Activated T-cell treated with anti-CD3 and anti-CD28 coated beads, Interleukin-2, amount 50 U/mL, for 24 hours (primary cell): ENCODE results near the gene P2RX1.

Source experiments
- DNase-seq: peaks from one replicate; pipeline ENCODE4 v3.0.0-alpha.2; 2020
- H3K27ac Mint-ChIP-seq: 2 replicates; pipeline ENCODE4 v1.8.0; 2020; ENCODE audit warnings: mild to moderate bottlenecking, mixed read lengths
- H3K27me3 Mint-ChIP-seq: 2 replicates; pipeline ENCODE4 v1.8.0; 2020; ENCODE audit warnings: mixed read lengths
- H3K36me3 Mint-ChIP-seq: 2 replicates; pipeline ENCODE4 v1.8.0; 2020; ENCODE audit warnings: low read depth, mixed read lengths
- H3K4me1 Mint-ChIP-seq: 2 replicates; pipeline ENCODE4 v1.8.0; 2020; ENCODE audit warnings: low read depth, mixed read lengths
- H3K4me3 Mint-ChIP-seq: 2 replicates; pipeline ENCODE4 v1.8.0; 2020; ENCODE audit warnings: mild to moderate bottlenecking, moderate library complexity, mixed read lengths
- H3K9me3 Mint-ChIP-seq: 2 replicates; pipeline ENCODE4 v1.8.0; 2020; ENCODE audit warnings: mixed read lengths

Gene P2RX1

GRCh38 chr17:3943240-3943891 is 27.1 kb upstream of the P2RX1 start:
- H3K9me3 Mint-ChIP-seq, result no peaks in the 10 kb centered on the region
- H3K27ac Mint-ChIP-seq, result peak overlapping the region; percentile 66
- H3K4me3 Mint-ChIP-seq, result no peak overlapping the region
- no peaks in the 10 kb centered on the region for H3K4me1 Mint-ChIP-seq
- peaks cover 87% of the 10 kb centered on the region for H3K36me3 Mint-ChIP-seq
- DNase-seq, result no peak
- no peaks in the 10 kb centered on the region for H3K27me3 Mint-ChIP-seq

GRCh38 chr17:3940965-3941698 is 24.9 kb upstream of the P2RX1 start:
- H3K36me3 Mint-ChIP-seq, result peaks cover 89% of the 10 kb centered on the region

GRCh38 chr17:3937359-3937758 is 21.1 kb upstream of the P2RX1 start:
- no peaks in the 10 kb centered on the region for H3K27me3 Mint-ChIP-seq
- H3K27ac Mint-ChIP-seq, result no peak overlapping the region
- no peaks in the 10 kb centered on the region for H3K9me3 Mint-ChIP-seq
- no peak for DNase-seq
- H3K4me1 Mint-ChIP-seq, result no peaks in the 10 kb centered on the region
- H3K4me3 Mint-ChIP-seq, result no peak overlapping the region
- peaks cover 91% of the 10 kb centered on the region for H3K36me3 Mint-ChIP-seq

More at GRCh38 chr17:3940965-3941698, 24.9 kb upstream of the P2RX1 start:
- Mint-ChIP-seq H3K4me3 (no peak overlapping the region), H3K27ac (peak overlapping the region; percentile 11), H3K9me3 (no peaks in the 10 kb centered on the region), H3K27me3 (no peaks in the 10 kb centered on the region), H3K4me1 (no peaks in the 10 kb centered on the region)
- DNase-seq, result no peak

- Mint-ChIP-seq H3K4me1 (no peaks in the 10 kb centered on the region), H3K36me3 (peaks cover 86% of the 10 kb centered on the region), H3K9me3 (no peaks in the 10 kb centered on the region), H3K4me3 (no peak overlapping the region), H3K27me3 (no peaks in the 10 kb centered on the region), H3K27ac (peak overlapping the region; percentile 40)
- no peak for DNase-seq
These were observed 19.6 kb upstream of the P2RX1 start for GRCh38 chr17:3935825-3936355.

GRCh38 chr17:3935140-3935542 is 18.9 kb upstream of the P2RX1 start:
- Mint-ChIP-seq H3K27me3 (no peaks in the 10 kb centered on the region), H3K27ac (no peak overlapping the region), H3K9me3 (no peaks in the 10 kb centered on the region), H3K4me1 (no peaks in the 10 kb centered on the region), H3K4me3 (no peak overlapping the region), H3K36me3 (peaks cover 86% of the 10 kb centered on the region)
- DNase-seq, result no peak

GRCh38 chr17:3929764-3930163 is 13.5 kb upstream of the P2RX1 start:
- Mint-ChIP-seq H3K9me3 (no peaks in the 10 kb centered on the region), H3K27me3 (no peaks in the 10 kb centered on the region), H3K36me3 (peaks cover 81% of the 10 kb centered on the region), H3K4me1 (no peaks in the 10 kb centered on the region), H3K27ac (no peak overlapping the region), H3K4me3 (no peak overlapping the region)
- DNase-seq, result no peak

- Mint-ChIP-seq H3K4me3 (no peak overlapping the region), H3K27me3 (no peaks in the 10 kb centered on the region), H3K36me3 (peaks cover 80% of the 10 kb centered on the region), H3K27ac (no peak overlapping the region), H3K9me3 (no peaks in the 10 kb centered on the region), H3K4me1 (no peaks in the 10 kb centered on the region)
- DNase-seq, result no peak
These were observed 12.9 kb upstream of the P2RX1 start for GRCh38 chr17:3929181-3929580.

GRCh38 chr17:3928406-3928805 is 12.1 kb upstream of the P2RX1 start:
- Mint-ChIP-seq H3K9me3 (no peaks in the 10 kb centered on the region), H3K27me3 (no peaks in the 10 kb centered on the region), H3K4me1 (no peaks in the 10 kb centered on the region), H3K27ac (no peak overlapping the region), H3K4me3 (no peak overlapping the region), H3K36me3 (peaks cover 76% of the 10 kb centered on the region)
- no peak for DNase-seq

GRCh38 chr17:3927628-3928340 is 11.5 kb upstream of the P2RX1 start:
- peaks cover 72% of the 10 kb centered on the region for H3K36me3 Mint-ChIP-seq
- no peaks in the 10 kb centered on the region for H3K27me3 Mint-ChIP-seq
- no peak for DNase-seq
- H3K9me3 Mint-ChIP-seq, result no peaks in the 10 kb centered on the region
- no peaks in the 10 kb centered on the region for H3K4me1 Mint-ChIP-seq
- H3K27ac Mint-ChIP-seq, result peak overlapping the region; percentile 37
- H3K4me3 Mint-ChIP-seq, result no peak overlapping the region

- H3K9me3 Mint-ChIP-seq, result no peaks in the 10 kb centered on the region
- peak overlapping the region; percentile 26 for H3K27ac Mint-ChIP-seq
- peaks cover 67% of the 10 kb centered on the region for H3K36me3 Mint-ChIP-seq
- no peak overlapping the region for H3K4me3 Mint-ChIP-seq
- H3K4me1 Mint-ChIP-seq, result no peaks in the 10 kb centered on the region
- no peak for DNase-seq
- H3K27me3 Mint-ChIP-seq, result no peaks in the 10 kb centered on the region
These were observed 10.8 kb upstream of the P2RX1 start for GRCh38 chr17:3926860-3927627.

- Mint-ChIP-seq H3K27ac (peak overlapping the region; percentile 26), H3K36me3 (peaks cover 59% of the 10 kb centered on the region), H3K9me3 (no peaks in the 10 kb centered on the region), H3K4me1 (no peaks in the 10 kb centered on the region), H3K4me3 (no peak overlapping the region), H3K27me3 (no peaks in the 10 kb centered on the region)
- no peak for DNase-seq
These were observed 9.6 kb upstream of the P2RX1 start for GRCh38 chr17:3925684-3926485.

GRCh38 chr17:3924512-3925350 is 8.5 kb upstream of the P2RX1 start:
- H3K9me3 Mint-ChIP-seq, result no peaks in the 10 kb centered on the region
- no peak for DNase-seq
- H3K4me1 Mint-ChIP-seq, result no peaks in the 10 kb centered on the region
- H3K36me3 Mint-ChIP-seq, result peaks cover 51% of the 10 kb centered on the region
- H3K27ac Mint-ChIP-seq, result peak overlapping the region; percentile 67
- H3K4me3 Mint-ChIP-seq, result no peak overlapping the region
- H3K27me3 Mint-ChIP-seq, result no peaks in the 10 kb centered on the region
